Measurements from ENCODE around the gene ABCA5.

- no peak for TF ChIP-seq CTCF (IDR thresholded peaks at IDR 0.05)
- no peak for TF ChIP-seq POLR2AphosphoS5 (IDR thresholded peaks at IDR 0.05)
- no peak for TF ChIP-seq POLR2A (IDR thresholded peaks at IDR 0.05)
Measured at GRCh38 chr17:69336580-69336979, 9.6 kb upstream of the ABCA5 start.

All from upper lobe of left lung (tissue), 4 donors.